NT2/D1 (cell line): Measurements from ENCODE around the gene CCDC88C.

Source experiments
- SUZ12 ChIP-seq: IDR thresholded peaks from 2 replicates; pipeline ENCODE4 v1.6.1; 2011; ENCODE audit not compliant: insufficient read length, insufficient read depth; ENCODE audit errors: extremely low read depth
- YY1 ChIP-seq: IDR thresholded peaks from 2 replicates; pipeline ENCODE4 v1.6.1; 2011; ENCODE audit not compliant: insufficient read length, insufficient read depth
- ZNF274 ChIP-seq: IDR thresholded peaks from 2 replicates; pipeline ENCODE4 v1.6.1; 2011; ENCODE audit warnings: mild to moderate bottlenecking, low read depth, low read length

GRCh38 chr14:91229743-91230200 lies 187.8 kb downstream of the CCDC88C start:
- TF ChIP-seq YY1 (no peak), ZNF274 (no peak), SUZ12 (no peak)
